Cardiac fibroblast (primary cell): ENCODE results near the gene ACSF3.

Source experiments
- DNase-seq, 2 donors: peaks; one replicate each; pipeline versions ENCODE4 v3.0.0 to v3.0.0-alpha.2; 2010; ENCODE audit warnings: low read depth in 2 of 2
- H3K4me3 ChIP-seq, 2 donors: replicated peaks in 1 of 2; 1 replicate in 1 of 2; 2 replicates in 1 of 2; pipeline ENCODE4 v1.5.1; 2011; ENCODE audit warnings: low read depth in 2 of 2, low read length in 2 of 2, mild to moderate bottlenecking in 2 of 2, moderate library complexity in 1 of 2
- TF ChIP-seq, protein P1 (sequence below): IDR thresholded peaks from one replicate; pipeline ENCODE4 v1.5.1; 2011; ENCODE audit warnings: low read depth, mild to moderate bottlenecking, low read length, inconsistent platforms

Gene ACSF3

DNA sequence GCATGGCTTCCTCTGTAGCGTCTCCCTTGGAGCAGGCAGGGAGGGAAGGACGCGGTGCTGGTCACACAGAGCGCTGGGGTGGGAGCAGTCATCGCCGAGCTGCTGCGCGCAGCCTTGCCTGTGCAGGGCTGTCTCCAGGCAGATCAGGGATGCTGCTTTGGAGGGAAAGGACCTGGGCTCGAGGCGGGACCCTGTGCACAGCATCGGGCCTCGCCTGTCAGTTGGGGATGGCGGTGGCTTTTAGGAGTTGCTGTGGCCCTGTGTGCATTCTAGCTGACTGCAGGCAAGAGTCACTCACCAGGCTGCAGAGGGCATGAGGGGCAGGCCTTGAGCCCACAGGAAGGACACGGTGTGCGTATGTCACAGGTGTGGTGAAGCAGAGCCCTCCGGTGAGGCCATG lies 10.1 kb downstream of the ACSF3 start:
- TF ChIP-seq, protein P1, sequence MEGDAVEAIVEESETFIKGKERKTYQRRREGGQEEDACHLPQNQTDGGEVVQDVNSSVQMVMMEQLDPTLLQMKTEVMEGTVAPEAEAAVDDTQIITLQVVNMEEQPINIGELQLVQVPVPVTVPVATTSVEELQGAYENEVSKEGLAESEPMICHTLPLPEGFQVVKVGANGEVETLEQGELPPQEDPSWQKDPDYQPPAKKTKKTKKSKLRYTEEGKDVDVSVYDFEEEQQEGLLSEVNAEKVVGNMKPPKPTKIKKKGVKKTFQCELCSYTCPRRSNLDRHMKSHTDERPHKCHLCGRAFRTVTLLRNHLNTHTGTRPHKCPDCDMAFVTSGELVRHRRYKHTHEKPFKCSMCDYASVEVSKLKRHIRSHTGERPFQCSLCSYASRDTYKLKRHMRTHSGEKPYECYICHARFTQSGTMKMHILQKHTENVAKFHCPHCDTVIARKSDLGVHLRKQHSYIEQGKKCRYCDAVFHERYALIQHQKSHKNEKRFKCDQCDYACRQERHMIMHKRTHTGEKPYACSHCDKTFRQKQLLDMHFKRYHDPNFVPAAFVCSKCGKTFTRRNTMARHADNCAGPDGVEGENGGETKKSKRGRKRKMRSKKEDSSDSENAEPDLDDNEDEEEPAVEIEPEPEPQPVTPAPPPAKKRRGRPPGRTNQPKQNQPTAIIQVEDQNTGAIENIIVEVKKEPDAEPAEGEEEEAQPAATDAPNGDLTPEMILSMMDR: no peak
- no peak for DNase-seq
- H3K4me3 ChIP-seq: no peak overlapping the region

DNA sequence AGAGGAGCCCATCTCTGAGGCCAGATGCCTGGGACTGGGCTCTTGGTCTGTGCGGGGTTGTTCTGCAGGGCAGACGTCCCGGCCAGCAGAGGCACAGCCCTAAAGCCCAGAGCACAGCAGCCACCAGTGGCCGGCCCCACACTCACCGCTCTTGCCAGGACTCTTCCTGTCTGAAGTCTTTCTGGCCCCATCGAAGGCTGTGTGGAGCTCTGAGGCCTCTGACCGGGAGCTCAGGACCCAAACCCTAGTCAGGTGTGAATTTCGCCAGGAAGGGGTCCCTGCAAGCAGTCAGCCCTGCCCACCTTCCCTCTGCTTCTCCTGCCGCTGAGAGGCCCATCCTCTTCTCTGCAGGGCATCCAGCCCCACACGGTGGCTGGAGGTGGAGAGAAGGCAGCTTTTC lies 10.7 kb downstream of the ACSF3 start:
- no peak for DNase-seq
- no peak overlapping the region for H3K4me3 ChIP-seq
- TF ChIP-seq, protein P1: no peak

DNA sequence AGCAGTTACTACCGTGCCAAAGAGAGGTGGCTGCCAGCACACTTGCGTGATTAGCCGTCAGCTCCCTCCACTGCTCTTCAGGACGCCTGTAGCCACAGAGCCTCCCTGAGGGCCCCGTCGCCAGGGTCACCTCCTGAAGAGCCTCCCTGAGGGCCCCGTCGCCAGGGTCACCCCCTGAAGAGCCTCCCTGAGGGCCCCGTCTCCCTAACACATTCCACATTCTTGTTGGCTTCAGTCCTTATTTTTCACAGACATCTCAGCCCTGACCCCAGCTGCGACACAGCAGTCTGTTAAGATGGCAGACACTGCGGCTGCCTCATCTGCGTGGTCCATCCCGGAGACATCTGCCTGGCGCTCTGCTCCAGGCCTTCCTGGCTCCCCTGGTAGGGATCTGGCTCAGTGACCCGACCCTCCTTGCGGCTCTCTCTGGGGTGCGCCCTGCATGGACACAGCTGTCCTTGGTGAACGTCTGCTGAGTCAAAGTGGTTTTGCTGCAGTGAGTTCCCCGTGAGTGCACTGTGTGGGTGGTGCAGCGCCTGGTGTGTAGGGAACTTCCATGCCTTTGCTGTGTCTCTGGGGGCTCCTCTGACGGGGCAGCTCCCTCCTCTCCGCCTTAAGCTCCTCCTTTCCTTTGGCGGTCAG lies 11.4 kb downstream of the ACSF3 start:
- TF ChIP-seq, protein P1: no peak
- no peak overlapping the region for H3K4me3 ChIP-seq
- no peak for DNase-seq

DNA sequence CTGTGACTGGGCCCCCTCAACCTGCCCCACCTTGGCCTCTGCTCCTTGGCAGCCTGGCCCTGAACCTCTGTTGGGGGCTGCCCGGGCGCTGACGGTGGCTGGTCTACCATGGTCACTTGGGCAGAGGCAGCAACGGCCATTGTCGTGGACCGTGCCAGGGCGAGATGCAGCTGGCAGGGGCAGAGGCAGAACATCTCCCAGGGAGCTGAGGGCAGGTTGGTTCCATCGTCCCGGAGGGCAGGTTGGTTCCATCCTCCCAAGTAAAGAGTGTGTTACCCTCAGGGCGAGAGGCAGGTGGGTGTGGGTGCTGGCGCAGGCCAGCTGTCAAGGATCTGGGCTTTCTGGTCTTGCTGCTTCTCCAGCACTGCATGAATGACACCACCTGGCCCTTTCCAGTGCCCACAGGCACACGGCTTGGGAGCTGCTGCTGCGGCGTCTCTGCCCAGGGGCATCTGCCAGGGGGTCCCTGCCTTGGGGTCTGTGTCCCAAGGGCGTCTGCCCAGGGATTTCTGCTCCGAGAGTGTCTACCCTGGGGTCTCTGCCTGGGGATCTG lies 12.0 kb downstream of the ACSF3 start:
- H3K4me3 ChIP-seq: no peak overlapping the region
- DNase-seq: no peak
- TF ChIP-seq, protein P1: no peak

DNA sequence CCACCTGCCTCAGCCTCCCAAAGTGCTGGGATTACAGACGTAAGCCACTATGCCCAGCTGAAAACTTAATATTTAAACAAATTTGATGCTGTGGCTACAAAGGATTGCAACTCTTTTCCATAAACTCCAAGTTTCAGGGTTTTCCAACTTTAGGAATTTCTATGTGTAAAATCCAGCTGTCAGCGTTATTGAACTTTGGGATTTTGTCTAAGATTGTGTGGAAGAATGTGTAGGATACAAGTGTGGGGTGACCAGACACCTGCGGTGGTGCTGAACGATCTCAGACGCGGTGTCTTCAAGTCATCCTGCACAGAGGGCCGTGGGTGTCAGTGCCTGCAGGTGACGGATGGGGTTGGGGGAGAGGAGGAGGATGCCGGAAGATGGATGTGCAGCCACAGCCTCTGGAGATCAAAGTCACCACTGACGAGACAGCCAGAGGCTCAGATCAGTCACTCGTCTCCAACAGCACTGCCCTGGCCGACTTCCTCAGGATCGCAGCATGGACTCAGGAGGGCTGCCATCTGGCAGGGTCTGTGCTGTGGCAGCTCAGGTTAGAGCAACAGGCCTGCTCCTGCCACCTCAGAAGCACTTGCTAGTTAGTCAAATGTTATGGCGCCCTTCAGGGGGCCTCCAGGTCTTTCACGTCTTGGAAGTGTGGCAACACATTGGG lies 13.0 kb downstream of the ACSF3 start:
- DNase-seq: no peak
- TF ChIP-seq, protein P1: no peak
- no peak overlapping the region for H3K4me3 ChIP-seq

DNA sequence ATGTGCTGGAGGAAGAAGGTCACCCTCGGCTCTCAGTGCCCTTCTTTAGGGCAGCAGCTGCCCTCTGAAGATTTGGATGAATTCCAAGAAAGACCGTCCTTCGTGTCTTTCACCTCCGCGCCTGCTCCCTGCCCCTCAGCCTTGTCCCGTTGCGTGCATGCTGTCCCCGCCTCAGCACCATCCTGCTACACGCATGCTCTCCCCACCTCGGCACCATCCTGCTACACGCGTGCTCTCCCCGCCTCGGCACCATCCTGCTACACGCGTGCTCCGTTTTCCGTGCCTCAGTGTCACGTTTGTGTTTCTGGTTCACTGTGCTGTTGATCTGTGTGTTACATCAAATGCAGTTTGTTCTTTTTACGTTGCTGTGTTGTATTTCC lies 13.5 kb downstream of the ACSF3 start:
- H3K4me3 ChIP-seq: no peak overlapping the region
- TF ChIP-seq, protein P1: no peak
- no peak for DNase-seq
